CD4-positive, alpha-beta T cell (primary cell): ENCODE measurements around the gene ACCSL. TPM values are rescaled to one million over a fixed set of nuclear protein-coding genes. Genes with fewer than 3 reads are reported as not detected.

Experiments
- ATAC-seq: fragments of 200-7000 bp; cut with Tn5 transposase; one replicate; pipeline ENCODE4 v1.10.0; 2022; ENCODE audit warnings: mild to moderate bottlenecking; ENCODE audit not compliant: poor library complexity
- CTCF ChIA-PET: fragments of 350-600 bp; sonication (Branson Sonifier 250); formaldehyde crosslinking; loops from one replicate; lab custom pipeline; 2021; ENCODE audit warnings: antibody characterized with exemption, inconsistent platforms; lab: Charles Lee
- POLR2A ChIA-PET: fragments of 350-600 bp; sonication (Branson Sonifier 250); formaldehyde crosslinking; loops from one replicate; lab custom pipeline; 2021; ENCODE audit warnings: antibody characterized with exemption, inconsistent platforms; lab: Charles Lee
- DNase-seq, 14 experiments: peaks; one replicate each; pipeline ENCODE4 v3.0.0-alpha.2; 2013 to 2020; ENCODE audit warnings: mixed read lengths in 2 of 14
- H3K27ac ChIP-seq, 2 donors: one replicate each; pipeline versions ENCODE4 v1.5.1 to v1.7.0; 2013; ENCODE audit warnings: low read length in 2 of 2, low read depth in 1 of 2, mild to moderate bottlenecking in 1 of 2
- H3K27me3 ChIP-seq, 2 experiments: 1 replicate in 1 of 2; 2 replicates in 1 of 2; pipeline versions ENCODE4 v1.6.1 to v1.7.0; 2013; ENCODE audit warnings: low read length in 2 of 2, control low read depth in 1 of 2, mild to moderate bottlenecking in 1 of 2, moderate library complexity in 1 of 2; ENCODE audit not compliant: insufficient read depth in 2 of 2, control insufficient read depth in 1 of 2
- H3K36me3 ChIP-seq: one replicate; pipeline ENCODE4 v1.6.1; 2013; ENCODE audit warnings: low read length, control low read depth; ENCODE audit not compliant: insufficient read depth
- H3K4me1 ChIP-seq: one replicate; pipeline ENCODE4 v1.6.1; 2013; ENCODE audit warnings: low read length, control low read depth; ENCODE audit not compliant: insufficient read depth
- H3K4me3 ChIP-seq: one replicate; pipeline ENCODE4 v1.5.1; 2013; ENCODE audit warnings: mild to moderate bottlenecking, low read length, moderate library complexity
- H3K9me3 ChIP-seq, 2 experiments: 1 replicate in 1 of 2; 2 replicates in 1 of 2; pipeline versions ENCODE4 v1.6.1 to v1.7.0; 2013; ENCODE audit warnings: low read length in 2 of 2, mild to moderate bottlenecking in 2 of 2, control low read depth in 1 of 2, moderate library complexity in 1 of 2; ENCODE audit not compliant: control insufficient read depth in 1 of 2, insufficient read depth in 1 of 2
- H3K27ac Mint-ChIP-seq: one replicate; pipeline ENCODE4 v1.8.0; 2020; ENCODE audit warnings: mixed read lengths
- H3K27me3 Mint-ChIP-seq: one replicate; pipeline ENCODE4 v1.8.0; 2021; ENCODE audit warnings: mixed read lengths
- H3K36me3 Mint-ChIP-seq: one replicate; pipeline ENCODE4 v1.8.0; 2021; ENCODE audit warnings: low read depth, mixed read lengths
- H3K4me1 Mint-ChIP-seq: one replicate; pipeline ENCODE4 v1.8.0; 2021; ENCODE audit warnings: low read depth, mixed read lengths
- H3K4me3 Mint-ChIP-seq: one replicate; pipeline ENCODE4 v1.8.0; 2020; ENCODE audit warnings: mild to moderate bottlenecking, mixed read lengths
- H3K9me3 Mint-ChIP-seq: one replicate; pipeline ENCODE4 v1.8.0; 2020; ENCODE audit warnings: mixed read lengths
- CTCF ChIP-seq: fragments of 200-600 bp; IDR thresholded peaks from one replicate; pipeline ENCODE4 v1.8.0; 2022; ENCODE audit warnings: antibody characterized with exemption, mild to moderate bottlenecking
- intact Hi-C, 2 experiments: fragments of 100-400 bp; cut with DNase I in 1 of 2; cut with micrococcal nuclease in 1 of 2; formaldehyde crosslinking; loops; one replicate each; pipeline versions ENCODE4 v1.15.1 to v1.9.0; 2023 to 2025; cut with DNase I, micrococcal nuclease
- total RNA-seq, 174 experiments: library from RNA in 2 of 174; stranded (reverse) in 2 of 174; gene quantifications; one replicate each; pipeline ENCODE4 v1.2.3 and lab custom pipeline; 2021 to 2026

ACCSL gene
- total RNA-seq, 2 experiments from 2014 or later: not detected

GRCh38 chr11:44101098-44101497, 53.3 kb downstream of the ACCSL start:
- Histone ChIP-seq H3K27ac (no peak overlapping the region), H3K4me1 (peaks cover 8% of the 10 kb centered on the region), H3K4me3 (no peak overlapping the region), H3K27me3 (no peaks in the 10 kb centered on the region), H3K9me3 (no peaks in the 10 kb centered on the region), H3K36me3 (no peaks in the 10 kb centered on the region)
- peaks cover 14% of the 10 kb centered on the region for H3K36me3 Mint-ChIP-seq
- intact Hi-C loops: no loop called here
- no peak overlapping the region for H3K27ac Mint-ChIP-seq
- TF ChIP-seq CTCF: no peak
- DNase-seq (no peak), ATAC-seq (no peak)
- no peak overlapping the region for H3K4me3 Mint-ChIP-seq
- H3K9me3 Mint-ChIP-seq: no peaks in the 10 kb centered on the region
- ChIA-PET CTCF (interaction anchor here (1.1 kb wide), 1 partner anchor 9 kb away, joined by 3 read pairs; no protein-coding TSS in a partner anchor), POLR2A (no interaction called here)
- H3K4me1 Mint-ChIP-seq: peaks cover 60% of the 10 kb centered on the region
- H3K27me3 Mint-ChIP-seq: no peaks in the 10 kb centered on the region

GRCh38 chr11:44104481-44105294, 56.9 kb downstream of the ACCSL start:
- no peaks in the 10 kb centered on the region for H3K9me3 ChIP-seq
- DNase-seq (no peak), ATAC-seq (no peak)
- peaks cover 42% of the 10 kb centered on the region for H3K4me1 Mint-ChIP-seq
- H3K4me1 ChIP-seq: no peaks in the 10 kb centered on the region
- CTCF ChIA-PET: interaction anchor here (0.6 to 3.3 kb wide), 3 partner anchors 10 to 39 kb away, joined by 3 to 34 read pairs (median 4); partner anchors contain the start of genes ACCS and EXT2
- intact Hi-C loops: no loop called here
- no peak overlapping the region for H3K4me3 Mint-ChIP-seq
- no peaks in the 10 kb centered on the region for H3K27me3 ChIP-seq
- no peak overlapping the region for H3K27ac ChIP-seq
- POLR2A ChIA-PET: interaction anchor here (1.0 to 2.0 kb wide), 4 partner anchors 10 to 38 kb away, joined by 3 to 11 read pairs (median 5); partner anchors contain the start of gene ACCS
- no peak overlapping the region for H3K27ac Mint-ChIP-seq
- peaks cover 37% of the 10 kb centered on the region for H3K36me3 Mint-ChIP-seq
- peaks cover 10% of the 10 kb centered on the region for H3K36me3 ChIP-seq
- no peaks in the 10 kb centered on the region for H3K27me3 Mint-ChIP-seq
- H3K4me3 ChIP-seq: no peak overlapping the region
- TF ChIP-seq CTCF: no peak
- H3K9me3 Mint-ChIP-seq: no peaks in the 10 kb centered on the region

- DNase-seq (no peak), ATAC-seq (no peak)
- no peak overlapping the region for H3K4me3 ChIP-seq
- ChIA-PET CTCF (no interaction called here), POLR2A (no interaction called here)
- H3K36me3 ChIP-seq: peaks cover 24% of the 10 kb centered on the region
- no peaks in the 10 kb centered on the region for H3K9me3 ChIP-seq
- H3K4me1 Mint-ChIP-seq: peaks cover 16% of the 10 kb centered on the region
- H3K9me3 Mint-ChIP-seq: no peaks in the 10 kb centered on the region
- no peak overlapping the region for H3K27ac Mint-ChIP-seq
- intact Hi-C loops: no loop called here
- no peak overlapping the region for H3K27ac ChIP-seq
- TF ChIP-seq CTCF: no peak
- H3K27me3 Mint-ChIP-seq: no peaks in the 10 kb centered on the region
- H3K36me3 Mint-ChIP-seq: peaks cover 72% of the 10 kb centered on the region
- H3K27me3 ChIP-seq: no peaks in the 10 kb centered on the region
- peaks cover 3% of the 10 kb centered on the region for H3K4me1 ChIP-seq
- no peak overlapping the region for H3K4me3 Mint-ChIP-seq
These were observed 60.5 kb downstream of the ACCSL start for GRCh38 chr11:44108260-44108659.

Other genes with a start within 250 kb of the ACCSL start
- 10 to 100 TPM; 16.7 to 17.2 TPM for gene ALKBH3, start 167.2 kb upstream of the ACCSL start, total RNA-seq
- gene C11orf96, start 105.3 kb upstream of the ACCSL start, total RNA-seq: not detected
- gene ACCS, start 18.3 kb downstream of the ACCSL start, total RNA-seq: 10 to 100 TPM; 17.7 to 18.7 TPM
- gene EXT2, start 47.7 kb downstream of the ACCSL start, total RNA-seq: 10 to 100 TPM; 17.1 to 17.5 TPM